WTC11 (cell line): ENCODE results near the gene PKM. TPM values are rescaled to one million over a fixed set of nuclear protein-coding genes. Genes with fewer than 3 reads are reported as not detected.

ENCODE experiments used
- ATAC-seq: fragments of 200-7000 bp; cut with Tn5 transposase; 2 replicates; pipeline ENCODE4 v1.10.0; 2021; ENCODE audit warnings: mild to moderate bottlenecking, moderate library complexity
- CTCF ChIA-PET: fragments of 300-600 bp; sonication (Branson Sonifier 250); formaldehyde crosslinking; loops from one replicate; lab custom pipeline; 2021; ENCODE audit warnings: antibody characterized with exemption; lab: Charles Lee
- POLR2A ChIA-PET: fragments of 350-600 bp; sonication (Branson Sonifier 250); formaldehyde crosslinking; loops from one replicate; lab custom pipeline; 2021; ENCODE audit warnings: antibody characterized with exemption; lab: Charles Lee
- DNase-seq: peaks from one replicate; pipeline ENCODE4 v3.0.0; 2021; ENCODE audit warnings: low spot score
- H3K27ac Mint-ChIP-seq: 2 replicates; pipeline ENCODE4 v1.8.0; 2021; ENCODE audit warnings: mixed read lengths
- H3K27me3 Mint-ChIP-seq: 2 replicates; pipeline ENCODE4 v1.8.0; 2021; ENCODE audit warnings: low read depth, mild to moderate bottlenecking, moderate library complexity, mixed read lengths
- H3K36me3 Mint-ChIP-seq: 2 replicates; pipeline ENCODE4 v1.8.0; 2021; ENCODE audit warnings: mixed read lengths
- H3K4me1 Mint-ChIP-seq: 2 replicates; pipeline ENCODE4 v1.8.0; 2022; ENCODE audit warnings: mixed read lengths
- H3K4me3 Mint-ChIP-seq: 2 replicates; pipeline ENCODE4 v1.8.0; 2021; ENCODE audit warnings: mild to moderate bottlenecking, moderate library complexity, mixed read lengths
- H3K9me3 Mint-ChIP-seq: 2 replicates; pipeline ENCODE4 v1.8.0; 2021; ENCODE audit warnings: mixed read lengths
- ATF1 ChIP-seq: sonication (generic); formaldehyde crosslinking; IDR thresholded peaks from 2 replicates; pipeline ENCODE4 v1.8.1; 2023; ENCODE audit warnings: mild to moderate bottlenecking, moderate library complexity, missing genetic modification reagents
- EMX1 ChIP-seq: fragments of 250-450 bp; sonication (Bioruptor Pico); IDR thresholded peaks from 2 replicates; pipeline ENCODE4 v1.8.0; 2021; ENCODE audit warnings: mild to moderate bottlenecking
- GABPB1 ChIP-seq: sonication (generic); formaldehyde crosslinking; IDR thresholded peaks from 2 replicates; pipeline ENCODE4 v1.8.1; 2023; ENCODE audit warnings: mild to moderate bottlenecking, missing genetic modification reagents
- NR3C1 ChIP-seq: sonication (generic); formaldehyde crosslinking; conservative IDR thresholded peaks from 2 replicates; pipeline ENCODE4 v1.8.1; 2023; ENCODE audit warnings: low read depth, mild to moderate bottlenecking, missing genetic modification reagents
- RELA ChIP-seq: sonication (generic); formaldehyde crosslinking; IDR thresholded peaks from 2 replicates; pipeline ENCODE4 v1.8.1; 2022; ENCODE audit warnings: missing genetic modification reagents, mild to moderate bottlenecking, borderline replicate concordance
- TCF7 ChIP-seq: sonication (generic); formaldehyde crosslinking; IDR thresholded peaks from 2 replicates; pipeline ENCODE4 v1.8.0; 2022; ENCODE audit warnings: mild to moderate bottlenecking, low read depth, missing genetic modification reagents, moderate library complexity
- TEAD1 ChIP-seq: sonication (generic); formaldehyde crosslinking; IDR thresholded peaks from 2 replicates; pipeline ENCODE4 v1.8.0; 2022; ENCODE audit warnings: mild to moderate bottlenecking, missing genetic modification reagents
- ZNF219 ChIP-seq: sonication (generic); formaldehyde crosslinking; IDR thresholded peaks from 2 replicates; pipeline ENCODE4 v1.8.0; 2023; ENCODE audit warnings: missing genetic modification reagents, mild to moderate bottlenecking, borderline replicate concordance
- total RNA-seq: library from RNA; stranded (reverse); gene quantifications from 3 replicates; pipeline ENCODE4 v1.2.3, GENCODE V29; 2021
- TF ChIP-seq, protein P1 (sequence below): sonication (generic); formaldehyde crosslinking; IDR thresholded peaks from 2 replicates; pipeline ENCODE4 v1.8.0; 2023; ENCODE audit warnings: mild to moderate bottlenecking, missing genetic modification reagents
- TF ChIP-seq, protein P2 (sequence below): fragments of 250-450 bp; sonication (Bioruptor Pico); IDR thresholded peaks from 2 replicates; pipeline ENCODE4 v2.1.2; 2022; ENCODE audit warnings: mild to moderate bottlenecking, moderate library complexity
- TF ChIP-seq, protein P3 (sequence below): fragments of 250-450 bp; sonication (Bioruptor Pico); IDR thresholded peaks from 2 replicates; pipeline ENCODE4 v1.9.0; 2021; ENCODE audit warnings: mild to moderate bottlenecking
- TF ChIP-seq, protein P4 (sequence below): sonication (generic); formaldehyde crosslinking; IDR thresholded peaks from 2 replicates; pipeline ENCODE4 v1.8.1; 2022; ENCODE audit warnings: low read depth, missing genetic modification reagents, borderline replicate concordance
- TF ChIP-seq, protein P5 (sequence below): sonication (generic); formaldehyde crosslinking; IDR thresholded peaks from 2 replicates; pipeline ENCODE4 v1.8.1; 2022; ENCODE audit warnings: mild to moderate bottlenecking, moderate library complexity, missing genetic modification reagents
- TF ChIP-seq, protein P6 (sequence below): sonication (generic); formaldehyde crosslinking; IDR thresholded peaks from 2 replicates; pipeline ENCODE4 v1.8.0; 2022; ENCODE audit warnings: missing genetic modification reagents

The PKM gene
- total RNA-seq, 1 experiment from 2014 or later: 858 TPM

DNA sequence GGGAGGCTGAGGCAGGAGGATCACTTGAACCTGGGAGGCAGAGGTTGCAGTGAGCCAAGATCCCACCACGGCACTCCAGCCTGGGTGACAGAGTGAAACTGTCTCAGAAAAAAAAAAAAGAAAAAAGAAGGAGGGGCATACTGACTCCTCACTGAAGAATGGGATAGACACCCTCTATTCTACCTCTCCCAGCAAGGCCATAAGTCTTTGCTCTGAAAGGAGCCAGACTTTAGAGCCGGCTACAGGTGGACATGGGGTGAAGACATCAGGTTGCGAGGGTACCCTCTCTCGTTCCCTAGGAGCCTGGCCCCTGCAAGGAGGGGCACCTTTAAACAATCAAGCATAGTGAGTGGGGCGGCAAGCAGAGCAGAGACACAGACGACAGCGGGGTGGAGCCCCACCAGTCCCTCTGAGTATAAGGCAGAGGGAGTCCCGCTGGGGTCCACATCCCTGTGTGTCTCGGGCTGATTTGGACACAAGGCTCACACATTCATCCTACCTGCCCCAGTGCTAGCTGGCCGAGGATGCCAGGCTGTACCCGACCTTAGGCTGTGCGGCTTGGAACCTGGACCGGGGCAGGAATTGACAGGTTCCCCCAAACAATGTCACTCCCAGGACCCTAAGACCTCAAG lies 34.5 kb downstream of the PKM start (continued):
- TF ChIP-seq, protein P1, sequence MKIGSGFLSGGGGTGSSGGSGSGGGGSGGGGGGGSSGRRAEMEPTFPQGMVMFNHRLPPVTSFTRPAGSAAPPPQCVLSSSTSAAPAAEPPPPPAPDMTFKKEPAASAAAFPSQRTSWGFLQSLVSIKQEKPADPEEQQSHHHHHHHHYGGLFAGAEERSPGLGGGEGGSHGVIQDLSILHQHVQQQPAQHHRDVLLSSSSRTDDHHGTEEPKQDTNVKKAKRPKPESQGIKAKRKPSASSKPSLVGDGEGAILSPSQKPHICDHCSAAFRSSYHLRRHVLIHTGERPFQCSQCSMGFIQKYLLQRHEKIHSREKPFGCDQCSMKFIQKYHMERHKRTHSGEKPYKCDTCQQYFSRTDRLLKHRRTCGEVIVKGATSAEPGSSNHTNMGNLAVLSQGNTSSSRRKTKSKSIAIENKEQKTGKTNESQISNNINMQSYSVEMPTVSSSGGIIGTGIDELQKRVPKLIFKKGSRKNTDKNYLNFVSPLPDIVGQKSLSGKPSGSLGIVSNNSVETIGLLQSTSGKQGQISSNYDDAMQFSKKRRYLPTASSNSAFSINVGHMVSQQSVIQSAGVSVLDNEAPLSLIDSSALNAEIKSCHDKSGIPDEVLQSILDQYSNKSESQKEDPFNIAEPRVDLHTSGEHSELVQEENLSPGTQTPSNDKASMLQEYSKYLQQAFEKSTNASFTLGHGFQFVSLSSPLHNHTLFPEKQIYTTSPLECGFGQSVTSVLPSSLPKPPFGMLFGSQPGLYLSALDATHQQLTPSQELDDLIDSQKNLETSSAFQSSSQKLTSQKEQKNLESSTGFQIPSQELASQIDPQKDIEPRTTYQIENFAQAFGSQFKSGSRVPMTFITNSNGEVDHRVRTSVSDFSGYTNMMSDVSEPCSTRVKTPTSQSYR (CRISPR knock-in tag): no peak
- no peak for TF ChIP-seq TEAD1

DNA sequence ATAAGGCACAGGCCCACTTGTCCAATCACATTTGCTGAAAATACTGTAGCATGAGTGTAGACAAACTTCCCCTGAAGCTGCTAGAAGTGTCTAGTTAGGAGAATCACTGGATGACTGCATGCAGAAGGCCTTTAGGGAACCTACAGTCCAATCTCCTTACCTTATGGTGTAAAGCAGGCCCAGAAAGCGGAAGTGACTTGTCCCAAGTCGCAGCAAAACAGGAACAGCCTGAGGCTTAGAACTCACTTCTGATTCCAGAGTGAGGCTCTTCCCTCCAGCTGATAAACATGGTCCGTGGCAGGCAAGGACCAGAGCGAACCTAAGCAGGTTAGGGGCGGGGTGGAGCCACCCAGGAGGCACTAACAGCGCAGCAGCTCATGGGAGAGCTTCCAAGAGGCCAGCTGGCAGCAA lies 35.9 kb downstream of the PKM start:
- Mint-ChIP-seq H3K27me3 (peaks cover 31% of the 10 kb centered on the region), H3K4me1 (peaks cover 42% of the 10 kb centered on the region), H3K36me3 (peaks cover 17% of the 10 kb centered on the region), H3K9me3 (peaks cover 4% of the 10 kb centered on the region; the same call in 1 of the 2 replicates), H3K4me3 (no peak overlapping the region), H3K27ac (no peak overlapping the region)
- DNase-seq (no peak), ATAC-seq (no peak)
- TF ChIP-seq, protein P2, sequence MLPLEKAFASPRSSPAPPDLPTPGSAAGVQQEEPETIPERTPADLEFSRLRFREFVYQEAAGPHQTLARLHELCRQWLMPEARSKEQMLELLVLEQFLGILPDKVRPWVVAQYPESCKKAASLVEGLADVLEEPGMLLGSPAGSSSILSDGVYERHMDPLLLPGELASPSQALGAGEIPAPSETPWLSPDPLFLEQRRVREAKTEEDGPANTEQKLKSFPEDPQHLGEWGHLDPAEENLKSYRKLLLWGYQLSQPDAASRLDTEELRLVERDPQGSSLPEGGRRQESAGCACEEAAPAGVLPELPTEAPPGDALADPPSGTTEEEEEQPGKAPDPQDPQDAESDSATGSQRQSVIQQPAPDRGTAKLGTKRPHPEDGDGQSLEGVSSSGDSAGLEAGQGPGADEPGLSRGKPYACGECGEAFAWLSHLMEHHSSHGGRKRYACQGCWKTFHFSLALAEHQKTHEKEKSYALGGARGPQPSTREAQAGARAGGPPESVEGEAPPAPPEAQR: no peak
- TF ChIP-seq TEAD1 (no peak), RELA (CRISPR knock-in tag) (no peak), TCF7 (CRISPR knock-in tag) (no peak), EMX1 (CRISPR knock-in tag) (no peak)
- TF ChIP-seq, protein P3, sequence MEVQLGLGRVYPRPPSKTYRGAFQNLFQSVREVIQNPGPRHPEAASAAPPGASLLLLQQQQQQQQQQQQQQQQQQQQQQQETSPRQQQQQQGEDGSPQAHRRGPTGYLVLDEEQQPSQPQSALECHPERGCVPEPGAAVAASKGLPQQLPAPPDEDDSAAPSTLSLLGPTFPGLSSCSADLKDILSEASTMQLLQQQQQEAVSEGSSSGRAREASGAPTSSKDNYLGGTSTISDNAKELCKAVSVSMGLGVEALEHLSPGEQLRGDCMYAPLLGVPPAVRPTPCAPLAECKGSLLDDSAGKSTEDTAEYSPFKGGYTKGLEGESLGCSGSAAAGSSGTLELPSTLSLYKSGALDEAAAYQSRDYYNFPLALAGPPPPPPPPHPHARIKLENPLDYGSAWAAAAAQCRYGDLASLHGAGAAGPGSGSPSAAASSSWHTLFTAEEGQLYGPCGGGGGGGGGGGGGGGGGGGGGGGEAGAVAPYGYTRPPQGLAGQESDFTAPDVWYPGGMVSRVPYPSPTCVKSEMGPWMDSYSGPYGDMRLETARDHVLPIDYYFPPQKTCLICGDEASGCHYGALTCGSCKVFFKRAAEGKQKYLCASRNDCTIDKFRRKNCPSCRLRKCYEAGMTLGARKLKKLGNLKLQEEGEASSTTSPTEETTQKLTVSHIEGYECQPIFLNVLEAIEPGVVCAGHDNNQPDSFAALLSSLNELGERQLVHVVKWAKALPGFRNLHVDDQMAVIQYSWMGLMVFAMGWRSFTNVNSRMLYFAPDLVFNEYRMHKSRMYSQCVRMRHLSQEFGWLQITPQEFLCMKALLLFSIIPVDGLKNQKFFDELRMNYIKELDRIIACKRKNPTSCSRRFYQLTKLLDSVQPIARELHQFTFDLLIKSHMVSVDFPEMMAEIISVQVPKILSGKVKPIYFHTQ (CRISPR knock-in tag): no peak
- TF ChIP-seq, protein P4, sequence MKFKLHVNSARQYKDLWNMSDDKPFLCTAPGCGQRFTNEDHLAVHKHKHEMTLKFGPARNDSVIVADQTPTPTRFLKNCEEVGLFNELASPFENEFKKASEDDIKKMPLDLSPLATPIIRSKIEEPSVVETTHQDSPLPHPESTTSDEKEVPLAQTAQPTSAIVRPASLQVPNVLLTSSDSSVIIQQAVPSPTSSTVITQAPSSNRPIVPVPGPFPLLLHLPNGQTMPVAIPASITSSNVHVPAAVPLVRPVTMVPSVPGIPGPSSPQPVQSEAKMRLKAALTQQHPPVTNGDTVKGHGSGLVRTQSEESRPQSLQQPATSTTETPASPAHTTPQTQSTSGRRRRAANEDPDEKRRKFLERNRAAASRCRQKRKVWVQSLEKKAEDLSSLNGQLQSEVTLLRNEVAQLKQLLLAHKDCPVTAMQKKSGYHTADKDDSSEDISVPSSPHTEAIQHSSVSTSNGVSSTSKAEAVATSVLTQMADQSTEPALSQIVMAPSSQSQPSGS (CRISPR knock-in tag): no peak
- TF ChIP-seq, protein P5, sequence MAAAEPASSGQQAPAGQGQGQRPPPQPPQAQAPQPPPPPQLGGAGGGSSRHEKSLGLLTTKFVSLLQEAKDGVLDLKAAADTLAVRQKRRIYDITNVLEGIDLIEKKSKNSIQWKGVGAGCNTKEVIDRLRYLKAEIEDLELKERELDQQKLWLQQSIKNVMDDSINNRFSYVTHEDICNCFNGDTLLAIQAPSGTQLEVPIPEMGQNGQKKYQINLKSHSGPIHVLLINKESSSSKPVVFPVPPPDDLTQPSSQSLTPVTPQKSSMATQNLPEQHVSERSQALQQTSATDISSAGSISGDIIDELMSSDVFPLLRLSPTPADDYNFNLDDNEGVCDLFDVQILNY: no peak
- ChIA-PET POLR2A (no interaction called here), CTCF (no interaction called here)

DNA sequence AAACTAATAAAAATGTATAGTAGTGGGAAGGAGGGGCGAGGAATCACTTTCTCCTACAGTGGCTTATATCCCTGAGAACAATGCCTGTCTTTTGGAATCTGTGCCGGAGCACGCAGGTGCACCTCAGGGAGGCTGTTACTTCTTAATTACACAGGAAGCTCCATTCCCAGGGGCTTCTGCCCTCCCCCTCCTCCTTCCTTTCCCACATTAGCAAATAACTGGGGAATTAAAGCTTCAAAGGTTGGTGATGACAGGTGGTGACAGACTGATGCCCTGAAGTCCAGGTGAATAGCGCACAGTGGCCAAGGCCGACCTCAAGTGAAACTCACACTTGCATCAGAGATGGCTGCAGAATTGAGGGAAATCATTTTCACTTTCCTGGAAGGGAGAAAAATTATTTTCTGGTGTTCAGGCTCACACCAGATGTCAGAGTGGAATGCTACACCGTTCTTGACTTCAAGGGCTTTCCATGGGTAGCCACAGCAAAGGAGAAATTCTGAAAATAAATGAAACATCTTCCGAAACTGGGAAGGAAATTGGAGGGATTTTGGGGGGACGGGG lies 37.1 kb downstream of the PKM start:
- TF ChIP-seq RELA (CRISPR knock-in tag) (no peak), GABPB1 (CRISPR knock-in tag) (no peak), NR3C1 (CRISPR knock-in tag) (no peak), ZNF219 (CRISPR knock-in tag) (no peak), ATF1 (CRISPR knock-in tag) (no peak)
- TF ChIP-seq, protein P6, sequence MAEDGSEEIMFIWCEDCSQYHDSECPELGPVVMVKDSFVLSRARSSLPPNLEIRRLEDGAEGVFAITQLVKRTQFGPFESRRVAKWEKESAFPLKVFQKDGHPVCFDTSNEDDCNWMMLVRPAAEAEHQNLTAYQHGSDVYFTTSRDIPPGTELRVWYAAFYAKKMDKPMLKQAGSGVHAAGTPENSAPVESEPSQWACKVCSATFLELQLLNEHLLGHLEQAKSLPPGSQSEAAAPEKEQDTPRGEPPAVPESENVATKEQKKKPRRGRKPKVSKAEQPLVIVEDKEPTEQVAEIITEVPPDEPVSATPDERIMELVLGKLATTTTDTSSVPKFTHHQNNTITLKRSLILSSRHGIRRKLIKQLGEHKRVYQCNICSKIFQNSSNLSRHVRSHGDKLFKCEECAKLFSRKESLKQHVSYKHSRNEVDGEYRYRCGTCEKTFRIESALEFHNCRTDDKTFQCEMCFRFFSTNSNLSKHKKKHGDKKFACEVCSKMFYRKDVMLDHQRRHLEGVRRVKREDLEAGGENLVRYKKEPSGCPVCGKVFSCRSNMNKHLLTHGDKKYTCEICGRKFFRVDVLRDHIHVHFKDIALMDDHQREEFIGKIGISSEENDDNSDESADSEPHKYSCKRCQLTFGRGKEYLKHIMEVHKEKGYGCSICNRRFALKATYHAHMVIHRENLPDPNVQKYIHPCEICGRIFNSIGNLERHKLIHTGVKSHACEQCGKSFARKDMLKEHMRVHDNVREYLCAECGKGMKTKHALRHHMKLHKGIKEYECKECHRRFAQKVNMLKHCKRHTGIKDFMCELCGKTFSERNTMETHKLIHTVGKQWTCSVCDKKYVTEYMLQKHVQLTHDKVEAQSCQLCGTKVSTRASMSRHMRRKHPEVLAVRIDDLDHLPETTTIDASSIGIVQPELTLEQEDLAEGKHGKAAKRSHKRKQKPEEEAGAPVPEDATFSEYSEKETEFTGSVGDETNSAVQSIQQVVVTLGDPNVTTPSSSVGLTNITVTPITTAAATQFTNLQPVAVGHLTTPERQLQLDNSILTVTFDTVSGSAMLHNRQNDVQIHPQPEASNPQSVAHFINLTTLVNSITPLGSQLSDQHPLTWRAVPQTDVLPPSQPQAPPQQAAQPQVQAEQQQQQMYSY (CRISPR knock-in tag): no peak
- TF ChIP-seq, all 79 proteins: peak for 0
- CTCF ChIA-PET: interaction anchor here (1.0 kb wide), 1 partner anchor 92 kb away, joined by 3 read pairs; no protein-coding TSS in a partner anchor
- Mint-ChIP-seq H3K4me1 (peaks cover 41% of the 10 kb centered on the region), H3K4me3 (peak overlapping the region; percentile 14), H3K36me3 (peaks cover 6% of the 10 kb centered on the region), H3K9me3 (peaks cover 9% of the 10 kb centered on the region), H3K27ac (0 out of 2 replicates have a peak overlapping the region, but pooled peaks have one; percentile 18), H3K27me3 (peaks cover 31% of the 10 kb centered on the region)
- POLR2A ChIA-PET: no interaction called here
- ATAC-seq (0 out of 2 replicates have a peak, but pooled peaks have one; percentile 4), DNase-seq (no peak)
